ENCODE measurements around the gene TBC1D14. TPM values are rescaled to one million over a fixed set of nuclear protein-coding genes. Genes with fewer than 3 reads are reported as not detected.

Gene TBC1D14
- total and polyA plus RNA-seq, 2 of the 8 experiments (the other 6 are each of a cell fraction or from before 2014, with no cell fraction given): 45.6 to 48.2 TPM

GRCh38 chr4:6888506-6889071 lies 21.0 kb upstream of the TBC1D14 start (continued):
- TF ChIP-seq CBX8 (IDR thresholded peaks at IDR 0.05; ENCODE audit: borderline replicate concordance, low read depth, low read length) (no peak), JUND (IDR thresholded peaks at IDR 0.05; ENCODE audit: low read length) (no peak), CTCF (IDR thresholded peaks at IDR 0.05; ENCODE audit: control extremely low read depth in 1 of 3, insufficient read depth in 1 of 3, low read depth in 1 of 3, low read length in 3 of 3) (no peak), TBP (IDR thresholded peaks at IDR 0.05; ENCODE audit: low read depth, low read length) (no peak), RFX5 (IDR thresholded peaks at IDR 0.05; ENCODE audit: borderline replicate concordance, low read depth, low read length) (no peak)
